Natural killer cell (primary cell): ENCODE measurements around the gene PTPRR. TPM values are rescaled to one million over a fixed set of nuclear protein-coding genes. Genes with fewer than 3 reads are reported as not detected.

Source experiments
- ATAC-seq, 3 donors: fragments of 150-1000 bp in 2 of 3; fragments of 200-7000 bp in 1 of 3; cut with Tn5 transposase; 1 replicate in 1 of 3; 2 replicates in 2 of 3; pipeline ENCODE4 v1.10.0; 2021; ENCODE audit warnings: mild to moderate bottlenecking in 2 of 3, moderate library complexity in 2 of 3
- DNase-seq, 2 donors: peaks; one replicate each; pipeline versions ENCODE4 v3.0.0 to v3.0.0-alpha.2; 2013 to 2021; ENCODE audit warnings: mixed read lengths in 1 of 2
- H3K27ac ChIP-seq: one replicate; pipeline ENCODE4 v1.5.1; 2013; ENCODE audit warnings: mild to moderate bottlenecking, low read length
- H3K27me3 ChIP-seq: one replicate; pipeline ENCODE4 v1.6.1; 2013; ENCODE audit warnings: low read length; ENCODE audit not compliant: control insufficient read depth, insufficient read depth
- H3K36me3 ChIP-seq: one replicate; pipeline ENCODE4 v1.6.1; 2013; ENCODE audit warnings: low read length; ENCODE audit not compliant: control insufficient read depth, insufficient read depth
- H3K4me1 ChIP-seq: one replicate; pipeline ENCODE4 v1.6.1; 2013; ENCODE audit warnings: low read length; ENCODE audit not compliant: control insufficient read depth, insufficient read depth
- H3K4me3 ChIP-seq: one replicate; pipeline ENCODE4 v1.5.1; 2013; ENCODE audit warnings: low read length
- H3K9me3 ChIP-seq: one replicate; pipeline ENCODE4 v1.6.1; 2013; ENCODE audit warnings: low read length; ENCODE audit not compliant: control insufficient read depth, insufficient read depth
- H3K27ac Mint-ChIP-seq, 2 donors: one replicate each; pipeline ENCODE4 v1.8.0; 2022; ENCODE audit warnings: mild to moderate bottlenecking in 2 of 2, mixed read lengths in 2 of 2, moderate library complexity in 1 of 2
- H3K27me3 Mint-ChIP-seq, 2 donors: one replicate each; pipeline ENCODE4 v1.8.0; 2022; ENCODE audit warnings: low read depth in 2 of 2, mixed read lengths in 2 of 2
- H3K36me3 Mint-ChIP-seq: one replicate; pipeline ENCODE4 v1.8.0; 2022; ENCODE audit warnings: mixed read lengths
- H3K4me1 Mint-ChIP-seq, 2 donors: one replicate each; pipeline ENCODE4 v1.8.0; 2022; ENCODE audit warnings: mixed read lengths in 2 of 2
- H3K4me3 Mint-ChIP-seq: one replicate; pipeline ENCODE4 v1.8.0; 2022; ENCODE audit warnings: mild to moderate bottlenecking, moderate library complexity, mixed read lengths
- H3K9me3 Mint-ChIP-seq, 2 donors: one replicate each; pipeline ENCODE4 v1.8.0; 2022; ENCODE audit warnings: mixed read lengths in 2 of 2
- WGBS: methylation state at CpG from one replicate; pipeline ENCODE4 v1.1.7; 2013; ENCODE audit warnings: missing lambda C conversion rate; ENCODE audit not compliant: insufficient coverage; 5-methylcytosine and 5-hydroxymethylcytosine counted together
- intact Hi-C: fragments of 100-400 bp; cut with micrococcal nuclease; formaldehyde crosslinking; loops from one replicate; pipeline ENCODE4 v1.14.2; 2022
- total RNA-seq, 4 donors: library from RNA; stranded (reverse); fragments of 120-200 nt in 1 of 4; gene quantifications; one replicate each; pipeline versions ENCODE4 v1.2.3 to v1.2.4, GENCODE V29; 2013 to 2022
- TF ChIP-seq, protein P1 (sequence below): fragments of 200-600 bp; IDR thresholded peaks from one replicate; pipeline ENCODE4 v1.8.0; 2022; ENCODE audit warnings: antibody characterized with exemption

The PTPRR gene
- total RNA-seq, 3 donors from 2014 or later (not counting 1 experiment from before 2014, with no cell fraction given), result 0.91 to 1.3 TPM; not detected in 1

- ATAC-seq (no peak), DNase-seq (no peak)
- Histone ChIP-seq H3K4me3 (no peak overlapping the region), H3K27me3 (no peaks in the 10 kb centered on the region), H3K27ac (no peak overlapping the region), H3K4me1 (no peaks in the 10 kb centered on the region), H3K36me3 (no peaks in the 10 kb centered on the region), H3K9me3 (no peaks in the 10 kb centered on the region)
- TF ChIP-seq, protein P1, sequence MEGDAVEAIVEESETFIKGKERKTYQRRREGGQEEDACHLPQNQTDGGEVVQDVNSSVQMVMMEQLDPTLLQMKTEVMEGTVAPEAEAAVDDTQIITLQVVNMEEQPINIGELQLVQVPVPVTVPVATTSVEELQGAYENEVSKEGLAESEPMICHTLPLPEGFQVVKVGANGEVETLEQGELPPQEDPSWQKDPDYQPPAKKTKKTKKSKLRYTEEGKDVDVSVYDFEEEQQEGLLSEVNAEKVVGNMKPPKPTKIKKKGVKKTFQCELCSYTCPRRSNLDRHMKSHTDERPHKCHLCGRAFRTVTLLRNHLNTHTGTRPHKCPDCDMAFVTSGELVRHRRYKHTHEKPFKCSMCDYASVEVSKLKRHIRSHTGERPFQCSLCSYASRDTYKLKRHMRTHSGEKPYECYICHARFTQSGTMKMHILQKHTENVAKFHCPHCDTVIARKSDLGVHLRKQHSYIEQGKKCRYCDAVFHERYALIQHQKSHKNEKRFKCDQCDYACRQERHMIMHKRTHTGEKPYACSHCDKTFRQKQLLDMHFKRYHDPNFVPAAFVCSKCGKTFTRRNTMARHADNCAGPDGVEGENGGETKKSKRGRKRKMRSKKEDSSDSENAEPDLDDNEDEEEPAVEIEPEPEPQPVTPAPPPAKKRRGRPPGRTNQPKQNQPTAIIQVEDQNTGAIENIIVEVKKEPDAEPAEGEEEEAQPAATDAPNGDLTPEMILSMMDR, result no peak
- no peak overlapping the region for H3K4me3 Mint-ChIP-seq
- peaks cover 0 to 6% of the 10 kb centered on the region in 2 donors for H3K4me1 Mint-ChIP-seq
- H3K9me3 Mint-ChIP-seq, result no peaks in the 10 kb centered on the region
- peaks cover 0 to 3% of the 10 kb centered on the region in 2 donors for H3K27me3 Mint-ChIP-seq
- H3K36me3 Mint-ChIP-seq, result no peaks in the 10 kb centered on the region
- intact Hi-C loops, result loop anchor here (1.0 to 10.0 kb wide), 4 partner anchors 54 to 140 kb away; no protein-coding TSS in a partner anchor
- 87% methylated on average over 4 of the region's 4 CpGs for WGBS
- no peak overlapping the region for H3K27ac Mint-ChIP-seq
These were observed 329.9 kb downstream of the PTPRR start for GRCh38 chr12:70590549-70591226.

DNA sequence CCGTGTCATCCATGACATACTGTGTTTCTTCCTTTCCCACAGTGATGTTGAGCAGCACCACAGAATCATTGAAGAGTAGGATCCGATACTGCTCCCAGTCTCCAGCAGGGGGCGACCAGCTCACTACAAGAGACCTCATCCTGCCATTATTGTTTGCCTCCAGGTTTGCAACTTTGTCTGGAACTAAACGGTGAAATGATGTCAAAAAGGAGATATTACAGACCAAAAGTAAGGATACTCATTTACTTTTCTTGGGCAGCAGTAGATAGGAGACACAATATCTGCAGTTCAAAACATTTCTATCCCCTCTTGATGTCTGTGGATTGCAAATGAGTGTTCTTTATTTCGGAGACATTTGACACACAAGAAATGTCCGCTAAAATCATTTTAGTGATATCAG, 330.5 kb downstream of the PTPRR start:
- H3K27me3 Mint-ChIP-seq, result peaks cover 0 to 3% of the 10 kb centered on the region in 2 donors
- TF ChIP-seq, protein P1, result peak; percentile 83
- H3K27ac Mint-ChIP-seq, result peak overlapping the region in 1 of 2 donors; percentile 3
- no peak overlapping the region for H3K4me3 Mint-ChIP-seq
- Histone ChIP-seq H3K9me3 (no peaks in the 10 kb centered on the region), H3K27me3 (no peaks in the 10 kb centered on the region), H3K4me3 (no peak overlapping the region), H3K36me3 (no peaks in the 10 kb centered on the region), H3K4me1 (no peaks in the 10 kb centered on the region), H3K27ac (no peak overlapping the region)
- H3K36me3 Mint-ChIP-seq, result no peaks in the 10 kb centered on the region
- H3K9me3 Mint-ChIP-seq, result no peaks in the 10 kb centered on the region
- intact Hi-C loops, result loop anchor here (1.0 to 10.0 kb wide), 4 partner anchors 55 to 140 kb away; no protein-coding TSS in a partner anchor
- H3K4me1 Mint-ChIP-seq, result peaks cover 0 to 6% of the 10 kb centered on the region in 2 donors
- ATAC-seq, result peak; percentile 84 to 99 (median 93)
- DNase-seq, result peak; percentile 62 to 63
- 41% methylated on average over 5 of the region's 6 CpGs for WGBS

Other genes with a start within 250 kb of the PTPRR start
- not detected for gene TSPAN8, start 237.3 kb upstream of the PTPRR start, total RNA-seq